ENCODE data around the gene SIPA1. TPM values are rescaled to one million over a fixed set of nuclear protein-coding genes. Genes with fewer than 3 reads are reported as not detected.

Gene SIPA1
- total and polyA plus RNA-seq, 2 of the 13 experiments (the other 11 are each of a cell fraction or from before 2014, with no cell fraction given) = 5.8 to 7.7 TPM

DNA sequence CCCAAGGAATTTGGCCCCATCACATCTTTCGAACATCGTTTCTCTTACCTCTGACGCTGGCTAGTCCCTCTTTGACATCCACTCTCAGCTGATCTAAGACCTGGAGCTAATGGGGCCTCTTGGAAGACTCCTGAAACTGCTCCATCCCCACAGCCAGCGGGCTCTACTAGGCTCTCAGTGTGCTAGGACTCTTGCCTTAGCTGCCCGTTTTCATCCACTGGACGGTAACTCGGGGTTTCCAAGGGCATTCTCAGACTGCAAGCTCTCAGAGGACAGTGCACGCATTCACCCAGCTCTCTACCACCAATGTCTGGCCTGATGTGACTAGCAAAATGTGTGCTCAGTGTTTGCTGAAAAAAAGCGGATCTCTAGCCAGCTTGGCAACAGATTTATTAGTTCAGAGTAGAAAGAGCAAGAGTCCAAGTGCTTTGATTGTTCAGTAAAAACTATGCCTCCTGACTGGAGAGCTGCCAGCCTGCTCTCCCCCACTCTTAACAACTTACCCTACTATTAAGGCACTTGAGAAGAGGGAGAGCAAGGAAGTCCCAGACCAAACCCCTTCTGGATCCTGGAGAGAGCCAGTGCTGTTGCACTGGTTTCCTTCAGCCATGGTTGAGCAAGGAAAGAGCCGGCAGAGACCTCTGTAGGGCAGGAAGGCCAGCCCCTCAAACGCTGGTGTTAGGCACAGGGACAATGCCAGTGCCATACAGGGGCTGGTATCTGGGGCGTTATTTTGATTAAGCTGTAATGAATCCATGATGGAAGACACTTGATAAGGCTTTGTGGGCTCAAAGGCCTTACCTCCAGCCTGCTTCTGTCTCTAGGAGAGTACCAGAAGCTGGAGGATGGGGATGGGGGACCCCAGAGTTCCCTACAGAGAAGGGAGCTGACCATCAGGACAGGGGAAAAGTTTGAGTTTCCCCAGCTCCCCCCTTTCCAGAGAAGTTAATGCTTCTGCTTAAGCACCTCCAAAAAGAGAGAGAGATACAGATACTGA is 15.6 kb downstream of the SIPA1 start (continued):
- TF ChIP-seq, protein P1, sequence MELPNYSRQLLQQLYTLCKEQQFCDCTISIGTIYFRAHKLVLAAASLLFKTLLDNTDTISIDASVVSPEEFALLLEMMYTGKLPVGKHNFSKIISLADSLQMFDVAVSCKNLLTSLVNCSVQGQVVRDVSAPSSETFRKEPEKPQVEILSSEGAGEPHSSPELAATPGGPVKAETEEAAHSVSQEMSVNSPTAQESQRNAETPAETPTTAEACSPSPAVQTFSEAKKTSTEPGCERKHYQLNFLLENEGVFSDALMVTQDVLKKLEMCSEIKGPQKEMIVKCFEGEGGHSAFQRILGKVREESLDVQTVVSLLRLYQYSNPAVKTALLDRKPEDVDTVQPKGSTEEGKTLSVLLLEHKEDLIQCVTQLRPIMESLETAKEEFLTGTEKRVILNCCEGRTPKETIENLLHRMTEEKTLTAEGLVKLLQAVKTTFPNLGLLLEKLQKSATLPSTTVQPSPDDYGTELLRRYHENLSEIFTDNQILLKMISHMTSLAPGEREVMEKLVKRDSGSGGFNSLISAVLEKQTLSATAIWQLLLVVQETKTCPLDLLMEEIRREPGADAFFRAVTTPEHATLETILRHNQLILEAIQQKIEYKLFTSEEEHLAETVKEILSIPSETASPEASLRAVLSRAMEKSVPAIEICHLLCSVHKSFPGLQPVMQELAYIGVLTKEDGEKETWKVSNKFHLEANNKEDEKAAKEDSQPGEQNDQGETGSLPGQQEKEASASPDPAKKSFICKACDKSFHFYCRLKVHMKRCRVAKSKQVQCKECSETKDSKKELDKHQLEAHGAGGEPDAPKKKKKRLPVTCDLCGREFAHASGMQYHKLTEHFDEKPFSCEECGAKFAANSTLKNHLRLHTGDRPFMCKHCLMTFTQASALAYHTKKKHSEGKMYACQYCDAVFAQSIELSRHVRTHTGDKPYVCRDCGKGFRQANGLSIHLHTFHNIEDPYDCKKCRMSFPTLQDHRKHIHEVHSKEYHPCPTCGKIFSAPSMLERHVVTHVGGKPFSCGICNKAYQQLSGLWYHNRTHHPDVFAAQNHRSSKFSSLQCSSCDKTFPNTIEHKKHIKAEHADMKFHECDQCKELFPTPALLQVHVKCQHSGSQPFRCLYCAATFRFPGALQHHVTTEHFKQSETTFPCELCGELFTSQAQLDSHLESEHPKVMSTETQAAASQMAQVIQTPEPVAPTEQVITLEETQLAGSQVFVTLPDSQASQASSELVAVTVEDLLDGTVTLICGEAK (IDR thresholded peaks at IDR 0.05) = no peak
- TF ChIP-seq, protein P1 (CRISPR knock-in tag; IDR thresholded peaks at IDR 0.05) = no peak
- TF ChIP-seq RFXAP (CRISPR knock-in tag; IDR thresholded peaks at IDR 0.05; ENCODE audit: borderline replicate concordance) = no peak
- TF ChIP-seq, protein P2, sequence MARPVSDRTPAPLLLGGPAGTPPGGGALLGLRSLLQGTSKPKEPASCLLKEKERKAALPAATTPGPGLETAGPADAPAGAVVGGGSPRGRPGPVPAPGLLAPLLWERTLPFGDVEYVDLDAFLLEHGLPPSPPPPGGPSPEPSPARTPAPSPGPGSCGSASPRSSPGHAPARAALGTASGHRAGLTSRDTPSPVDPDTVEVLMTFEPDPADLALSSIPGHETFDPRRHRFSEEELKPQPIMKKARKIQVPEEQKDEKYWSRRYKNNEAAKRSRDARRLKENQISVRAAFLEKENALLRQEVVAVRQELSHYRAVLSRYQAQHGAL (CRISPR knock-in tag; IDR thresholded peaks at IDR 0.05; ENCODE audit: not compliant biosample characterization) = no peak
- TF ChIP-seq SOX13 (IDR thresholded peaks at IDR 0.05) = no peak
- peak in 1 of 2 experiments; percentile 64; a peak in 2 of 4 replicates for TF ChIP-seq SOX13 (CRISPR knock-in tag; conservative IDR thresholded peaks at IDR 0.05 in 1 of 2, IDR thresholded peaks at IDR 0.05 in 1 of 2)
- peak; percentile 31 for TF ChIP-seq SALL1 (CRISPR knock-in tag; IDR thresholded peaks at IDR 0.05)
- TF ChIP-seq, protein P3, sequence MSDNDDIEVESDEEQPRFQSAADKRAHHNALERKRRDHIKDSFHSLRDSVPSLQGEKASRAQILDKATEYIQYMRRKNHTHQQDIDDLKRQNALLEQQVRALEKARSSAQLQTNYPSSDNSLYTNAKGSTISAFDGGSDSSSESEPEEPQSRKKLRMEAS (IDR thresholded peaks at IDR 0.05) = peak; percentile 45; the same call in 1 of the 2 replicates
- TF ChIP-seq SP2 (CRISPR knock-in tag; IDR thresholded peaks at IDR 0.05) = no peak
- TF ChIP-seq ZNF329 (CRISPR knock-in tag; IDR thresholded peaks at IDR 0.05; ENCODE audit: low read depth) = no peak
- peak; percentile 83; the same call in 1 of the 2 replicates for TF ChIP-seq ZNF20 (CRISPR knock-in tag; IDR thresholded peaks at IDR 0.05)
- TF ChIP-seq, protein P4, sequence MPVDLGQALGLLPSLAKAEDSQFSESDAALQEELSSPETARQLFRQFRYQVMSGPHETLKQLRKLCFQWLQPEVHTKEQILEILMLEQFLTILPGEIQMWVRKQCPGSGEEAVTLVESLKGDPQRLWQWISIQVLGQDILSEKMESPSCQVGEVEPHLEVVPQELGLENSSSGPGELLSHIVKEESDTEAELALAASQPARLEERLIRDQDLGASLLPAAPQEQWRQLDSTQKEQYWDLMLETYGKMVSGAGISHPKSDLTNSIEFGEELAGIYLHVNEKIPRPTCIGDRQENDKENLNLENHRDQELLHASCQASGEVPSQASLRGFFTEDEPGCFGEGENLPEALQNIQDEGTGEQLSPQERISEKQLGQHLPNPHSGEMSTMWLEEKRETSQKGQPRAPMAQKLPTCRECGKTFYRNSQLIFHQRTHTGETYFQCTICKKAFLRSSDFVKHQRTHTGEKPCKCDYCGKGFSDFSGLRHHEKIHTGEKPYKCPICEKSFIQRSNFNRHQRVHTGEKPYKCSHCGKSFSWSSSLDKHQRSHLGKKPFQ (CRISPR knock-in tag; IDR thresholded peaks at IDR 0.05; ENCODE audit: insufficient replicate concordance) = peak; percentile 64
